Right lobe of liver (tissue), 6 donors: ENCODE results near the gene OR52J3. TPM values are rescaled to one million over a fixed set of nuclear protein-coding genes. Genes with fewer than 3 reads are reported as not detected.
"Not testable (repeated sequence)": the region's sequence is repeated elsewhere in the genome, so short reads cannot be mapped to it uniquely, and the experiment has no call there.

Experiments
- ATAC-seq, 4 donors: fragments of 200-7000 bp; cut with Tn5 transposase; one replicate each; pipeline ENCODE4 v1.9.1; 2020; ENCODE audit warnings: mild to moderate bottlenecking in 4 of 4, moderate library complexity in 4 of 4
- DNase-seq, 3 donors: peaks; one replicate each; pipeline ENCODE4 v3.0.0-alpha.2; 2020
- H3K27ac ChIP-seq, 3 donors: fragments of 200-600 bp; one replicate each; pipeline ENCODE4 v1.8.0; 2022
- H3K27me3 ChIP-seq, 2 donors: fragments of 200-600 bp; one replicate each; pipeline ENCODE4 v1.8.0; 2022
- H3K36me3 ChIP-seq, 4 donors: fragments of 200-600 bp; sonication (generic) in 1 of 4; one replicate each; pipeline versions ENCODE4 v1.5.1 to v1.8.0; 2017 to 2022; ENCODE audit warnings: control low read depth in 1 of 4
- H3K4me1 ChIP-seq, 4 donors: fragments of 200-600 bp; sonication (generic) in 1 of 4; one replicate each; pipeline versions ENCODE4 v1.5.1 to v1.8.0; 2017 to 2022; ENCODE audit warnings: control low read depth in 1 of 4
- H3K4me3 ChIP-seq, 3 donors: fragments of 200-600 bp; one replicate each; pipeline ENCODE4 v1.8.0; 2022
- H3K9me3 ChIP-seq, 4 donors: fragments of 200-600 bp; sonication (generic) in 1 of 4; one replicate each; pipeline versions ENCODE4 v1.5.1 to v1.8.0; 2017 to 2022; ENCODE audit warnings: control low read depth in 1 of 4
- POLR2A ChIP-seq: fragments of 450-650 bp; IDR thresholded peaks from one replicate; pipeline ENCODE4 v1.6.1; 2017; ENCODE audit warnings: antibody characterized with exemption, mild to moderate bottlenecking
- WGBS: methylation state at CpG from one replicate; pipeline ENCODE4 v1.1.6; 2018; ENCODE audit warnings: low coverage, low lambda C conversion rate; ENCODE audit not compliant: insufficient coverage; ENCODE audit errors: missing lambda C conversion rate; 5-methylcytosine and 5-hydroxymethylcytosine counted together
- intact Hi-C, 2 donors: fragments of 100-400 bp; cut with DNase I; formaldehyde crosslinking; loops; one replicate each; pipeline versions ENCODE4 v1.11.2 to v1.14.1; 2022
- total RNA-seq, 6 experiments: library from RNA; depleted of rRNA in 2 of 6; stranded (reverse); fragments of >200 nt in 2 of 6; fragmentation: NEBNext Ultra II Directional in 3 of 6; extraction: Animal tissue kit (Norgen Biotek cat#: 25700) in 3 of 6; gene quantifications; one replicate each; pipeline versions ENCODE4 v1.1.0 to v1.2.4, GENCODE V29; 2016 to 2023
- TF ChIP-seq, protein P1 (sequence below), 4 donors: fragments of 200-600 bp in 3 of 4; fragments of 450-650 bp in 1 of 4; IDR thresholded peaks; one replicate each; pipeline versions ENCODE4 v1.5.1 to v1.8.0; 2016 to 2022; ENCODE audit warnings: antibody characterized with exemption in 4 of 4, mild to moderate bottlenecking in 2 of 4
- donor health status: DM: no; HTN: yes; CAD: no.
- donor health status: DM: no; HTN: no; CAD: no.
- donor health status: DM: no; HTN: no; CAD: no.
- donor health status: DM: no; HTN: yes; CAD: no.
- donor health status: DM: no; HTN: yes; CAD: no.

Gene OR52J3
- total RNA-seq, 6 experiments from 2014 or later: not detected

DNA sequence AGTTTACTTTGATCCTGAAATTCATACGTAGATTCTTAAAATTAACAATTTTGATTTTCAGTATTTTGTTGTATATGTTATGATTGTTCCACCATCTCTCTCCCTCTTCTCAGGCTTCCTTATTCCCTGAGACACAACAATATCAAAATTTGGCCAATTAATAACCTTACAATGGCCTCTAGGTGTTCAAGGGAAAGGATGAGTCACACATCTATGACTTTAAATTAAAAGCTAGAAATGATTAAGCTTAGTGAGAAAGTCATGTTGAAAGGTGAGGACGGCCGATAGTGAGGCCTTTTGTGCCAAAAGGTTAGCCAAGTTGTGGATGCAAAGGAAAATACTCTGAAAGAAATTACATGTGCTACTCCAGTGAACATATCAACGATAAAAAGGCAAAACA lies 5.5 kb upstream of the OR52J3 start:
- no peak for TF ChIP-seq POLR2A
- TF ChIP-seq, protein P1, sequence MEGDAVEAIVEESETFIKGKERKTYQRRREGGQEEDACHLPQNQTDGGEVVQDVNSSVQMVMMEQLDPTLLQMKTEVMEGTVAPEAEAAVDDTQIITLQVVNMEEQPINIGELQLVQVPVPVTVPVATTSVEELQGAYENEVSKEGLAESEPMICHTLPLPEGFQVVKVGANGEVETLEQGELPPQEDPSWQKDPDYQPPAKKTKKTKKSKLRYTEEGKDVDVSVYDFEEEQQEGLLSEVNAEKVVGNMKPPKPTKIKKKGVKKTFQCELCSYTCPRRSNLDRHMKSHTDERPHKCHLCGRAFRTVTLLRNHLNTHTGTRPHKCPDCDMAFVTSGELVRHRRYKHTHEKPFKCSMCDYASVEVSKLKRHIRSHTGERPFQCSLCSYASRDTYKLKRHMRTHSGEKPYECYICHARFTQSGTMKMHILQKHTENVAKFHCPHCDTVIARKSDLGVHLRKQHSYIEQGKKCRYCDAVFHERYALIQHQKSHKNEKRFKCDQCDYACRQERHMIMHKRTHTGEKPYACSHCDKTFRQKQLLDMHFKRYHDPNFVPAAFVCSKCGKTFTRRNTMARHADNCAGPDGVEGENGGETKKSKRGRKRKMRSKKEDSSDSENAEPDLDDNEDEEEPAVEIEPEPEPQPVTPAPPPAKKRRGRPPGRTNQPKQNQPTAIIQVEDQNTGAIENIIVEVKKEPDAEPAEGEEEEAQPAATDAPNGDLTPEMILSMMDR (IDR thresholded peaks at IDR 0.05): no peak
- no peak for ATAC-seq
- no peaks in the 10 kb centered on the region for H3K9me3 ChIP-seq
- H3K36me3 ChIP-seq: no peaks in the 10 kb centered on the region
- H3K27me3 ChIP-seq: no peaks in the 10 kb centered on the region
- intact Hi-C loops: no loop called here
- H3K27ac ChIP-seq: no peak overlapping the region
- H3K4me1 ChIP-seq: no peaks in the 10 kb centered on the region
- no peak overlapping the region for H3K4me3 ChIP-seq
- 33% methylated on average over 4 of the region's 4 CpGs for WGBS
- DNase-seq: no peak

DNA sequence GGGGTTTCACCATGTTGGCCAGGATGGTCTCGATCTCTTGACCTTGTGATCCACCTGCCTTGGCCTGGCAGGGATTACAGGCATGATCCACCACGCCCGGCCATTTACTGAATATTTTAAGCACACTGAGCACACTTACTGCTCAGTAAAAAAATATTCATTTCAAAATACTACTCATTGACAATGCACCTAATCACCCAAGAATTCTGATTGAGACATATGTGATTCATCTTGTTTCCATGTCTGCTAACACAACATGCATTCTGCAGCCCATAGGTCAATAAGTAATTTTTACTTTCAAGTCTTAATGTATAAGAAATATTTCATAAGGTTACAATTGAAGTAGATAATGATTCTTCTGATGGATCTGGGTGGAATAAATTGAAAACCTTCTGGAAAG lies 4.2 kb upstream of the OR52J3 start:
- Histone ChIP-seq H3K4me1 (no peaks in the 10 kb centered on the region), H3K9me3 (no peaks in the 10 kb centered on the region), H3K4me3 (no peak overlapping the region), H3K36me3 (no peaks in the 10 kb centered on the region), H3K27me3 (no peaks in the 10 kb centered on the region), H3K27ac (no peak overlapping the region)
- intact Hi-C loops: no loop called here
- DNase-seq: no peak
- WGBS: 28% methylated on average over 3 of the region's 3 CpGs
- TF ChIP-seq, protein P1 (IDR thresholded peaks at IDR 0.05): no peak
- no peak for TF ChIP-seq POLR2A
- no peak for ATAC-seq

DNA sequence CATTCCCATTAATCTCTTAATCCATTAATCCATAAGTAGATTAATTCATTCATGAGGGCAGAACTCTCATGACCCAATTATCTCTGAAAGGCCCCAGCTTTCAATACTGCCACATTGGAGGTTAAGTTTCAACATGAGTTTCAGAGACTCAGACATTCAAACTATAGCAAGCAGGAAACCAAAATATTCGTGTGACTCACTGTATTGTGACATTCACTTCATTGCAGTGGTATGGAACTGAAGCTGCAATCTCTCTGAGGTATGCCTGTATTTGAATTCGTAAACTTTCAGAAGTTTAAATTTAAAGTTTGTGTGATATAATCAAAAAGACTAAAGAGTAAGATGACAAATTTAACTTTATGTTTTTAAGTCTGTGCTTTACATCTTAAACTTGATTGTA lies 2.9 kb upstream of the OR52J3 start:
- Histone ChIP-seq H3K36me3 (no peaks in the 10 kb centered on the region), H3K4me1 (no peaks in the 10 kb centered on the region), H3K4me3 (no peak overlapping the region), H3K9me3 (no peaks in the 10 kb centered on the region), H3K27me3 (no peaks in the 10 kb centered on the region), H3K27ac (no peak overlapping the region)
- intact Hi-C loops: no loop called here
- DNase-seq (no peak), ATAC-seq (no peak)
- WGBS: 12% methylated on average over 2 of the region's 2 CpGs
- TF ChIP-seq, protein P1 (IDR thresholded peaks at IDR 0.05): no peak
- no peak for TF ChIP-seq POLR2A

DNA sequence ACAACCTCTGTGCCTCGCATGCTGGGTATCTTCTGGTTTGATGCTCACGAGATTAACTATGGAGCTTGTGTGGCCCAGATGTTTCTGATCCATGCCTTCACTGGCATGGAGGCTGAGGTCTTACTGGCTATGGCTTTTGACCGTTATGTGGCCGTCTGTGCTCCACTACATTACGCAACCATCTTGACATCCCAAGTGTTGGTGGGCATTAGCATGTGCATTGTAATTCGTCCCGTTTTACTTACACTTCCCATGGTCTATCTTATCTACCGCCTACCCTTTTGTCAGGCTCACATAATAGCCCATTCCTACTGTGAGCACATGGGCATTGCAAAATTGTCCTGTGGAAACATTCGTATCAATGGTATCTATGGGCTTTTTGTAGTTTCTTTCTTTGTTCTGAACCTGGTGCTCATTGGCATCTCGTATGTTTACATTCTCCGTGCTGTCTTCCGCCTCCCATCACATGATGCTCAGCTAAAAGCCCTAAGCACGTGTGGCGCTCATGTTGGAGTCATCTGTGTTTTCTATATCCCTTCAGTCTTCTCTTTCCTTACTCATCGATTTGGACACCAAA lies 516 bp downstream of the OR52J3 start:
- no peaks in the 10 kb centered on the region for H3K36me3 ChIP-seq
- intact Hi-C loops: no loop called here
- no peaks in the 10 kb centered on the region for H3K4me1 ChIP-seq
- no peak for DNase-seq
- no peak overlapping the region for H3K27ac ChIP-seq
- H3K4me3 ChIP-seq: no peak overlapping the region
- no peaks in the 10 kb centered on the region for H3K9me3 ChIP-seq
- ATAC-seq: no peak
- WGBS: 62% methylated on average over 12 of the region's 15 CpGs
- no peaks in the 10 kb centered on the region for H3K27me3 ChIP-seq
- TF ChIP-seq, protein P1 (IDR thresholded peaks at IDR 0.05): no peak
- TF ChIP-seq POLR2A: no peak

DNA sequence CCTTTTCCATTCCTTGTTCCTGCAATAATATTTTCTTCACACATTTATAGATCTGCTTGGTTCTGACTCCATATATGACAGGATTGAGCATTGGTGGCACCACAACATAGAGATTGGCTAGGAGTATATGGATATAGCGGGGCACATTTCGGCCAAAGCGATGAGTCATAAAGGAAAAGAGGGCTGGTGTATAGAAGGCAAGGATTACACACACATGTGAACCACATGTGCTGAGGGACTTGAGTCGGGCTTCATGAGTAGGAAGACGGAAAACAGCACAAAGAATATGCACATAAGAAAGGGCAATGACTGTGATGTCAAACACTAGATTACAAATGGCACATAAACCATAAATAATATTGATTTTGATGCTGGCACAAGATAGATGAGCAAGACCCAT lies 12.4 kb downstream of the OR52J3 start:
- intact Hi-C loops, H3K36me3 ChIP-seq, H3K4me3 ChIP-seq, H3K9me3 ChIP-seq, H3K4me1 ChIP-seq, H3K27ac ChIP-seq, DNase-seq, H3K27me3 ChIP-seq, ATAC-seq: not testable (repeated sequence)
- 74% methylated on average over 5 of the region's 5 CpGs for WGBS
